ENCODE results near the gene NAT8. TPM values are rescaled to one million over a fixed set of nuclear protein-coding genes. Genes with fewer than 3 reads are reported as not detected.
"Not testable (repeated sequence)": the region's sequence is repeated elsewhere in the genome, so short reads cannot be mapped to it uniquely, and the experiment has no call there.

The NAT8 gene
- polyA plus RNA-seq, result not detected

- H3K27ac ChIP-seq (ENCODE audit: low read depth, low read length), result no peak within 1 kb of the TSS
- WGBS, 3 donors, result 71 to 73% (median 73%) methylated on average over 12 to 13 of the region's 13 CpGs
These were observed at the start of gene NAT8 for GRCh38 chr2:73642338-73643018. Gene NAT8 (minus strand): TSS chr2:73642422. CDS start chr2:73641628, 794 bp downstream.

- not testable (repeated sequence) for H3K27ac ChIP-seq (ENCODE audit: low read depth, low read length)
- WGBS, 3 donors, result 36 to 58% (median 55%) methylated on average over 2 to 4 of the region's 4 CpGs
These were observed 48.3 kb upstream of the NAT8 start for GRCh38 chr2:73690372-73691088.

- not testable (repeated sequence) for H3K27ac ChIP-seq (ENCODE audit: low read depth, low read length)
- WGBS, 3 donors, result 94 to 97% (median 94%) methylated on average over 5 of the region's 5 CpGs
These were observed 46.3 kb upstream of the NAT8 start for GRCh38 chr2:73688494-73688893.

- no peak overlapping the region for H3K27ac ChIP-seq (ENCODE audit: low read depth, low read length)
- WGBS, 3 donors, result 49 to 78% (median 75%) methylated on average over 4 of the region's 4 CpGs
These were observed 43.7 kb upstream of the NAT8 start for GRCh38 chr2:73685764-73686438.

GRCh38 chr2:73684905-73685304, 42.7 kb upstream of the NAT8 start:
- not testable (repeated sequence) for H3K27ac ChIP-seq (ENCODE audit: low read depth, low read length)
- 55 to 69% (median 64%) methylated on average over 5 to 8 of the region's 9 CpGs for WGBS, 3 donors

- 58 to 85% (median 81%) methylated on average over 1 of the region's 1 CpG for WGBS, 3 donors
- H3K27ac ChIP-seq (ENCODE audit: low read depth, low read length), result not testable (repeated sequence)
These were observed 42.1 kb upstream of the NAT8 start for GRCh38 chr2:73684325-73684724.

GRCh38 chr2:73679951-73680571, 37.8 kb upstream of the NAT8 start:
- 24 to 30% (median 26%) methylated on average over 5 of the region's 5 CpGs for WGBS, 3 donors
- not testable (repeated sequence) for H3K27ac ChIP-seq (ENCODE audit: low read depth, low read length)

- WGBS, 3 donors, result 40 to 74% (median 68%) methylated on average over 2 of the region's 2 CpGs
- H3K27ac ChIP-seq (ENCODE audit: low read depth, low read length), result not testable (repeated sequence)
These were observed 37.0 kb upstream of the NAT8 start for GRCh38 chr2:73679237-73679636.

GRCh38 chr2:73678008-73678407, 35.8 kb upstream of the NAT8 start:
- WGBS, 3 donors, result 38 to 57% (median 44%) methylated on average over 2 of the region's 2 CpGs

GRCh38 chr2:73676211-73676610, 34.0 kb upstream of the NAT8 start:
- WGBS, 3 donors, result 65 to 73% (median 67%) methylated on average over 5 to 6 of the region's 6 CpGs

More at GRCh38 chr2:73678008-73678407, 35.8 kb upstream of the NAT8 start:
- not testable (repeated sequence) for H3K27ac ChIP-seq (ENCODE audit: low read depth, low read length)

GRCh38 chr2:73674696-73675157, 32.5 kb upstream of the NAT8 start:
- 43 to 79% (median 49%) methylated on average over 1 of the region's 1 CpG for WGBS, 3 donors

More at GRCh38 chr2:73676211-73676610, 34.0 kb upstream of the NAT8 start:
- not testable (repeated sequence) for H3K27ac ChIP-seq (ENCODE audit: low read depth, low read length)

GRCh38 chr2:73669976-73670375, 27.8 kb upstream of the NAT8 start:
- WGBS, 3 donors, result 80 to 86% (median 84%) methylated on average over 6 of the region's 6 CpGs
- H3K27ac ChIP-seq (ENCODE audit: low read depth, low read length), result not testable (repeated sequence)

More at GRCh38 chr2:73674696-73675157, 32.5 kb upstream of the NAT8 start:
- not testable (repeated sequence) for H3K27ac ChIP-seq (ENCODE audit: low read depth, low read length)

- WGBS, 3 donors, result 92 to 95% (median 93%) methylated on average over 3 of the region's 3 CpGs
These were observed 25.0 kb upstream of the NAT8 start for GRCh38 chr2:73667239-73667638.

GRCh38 chr2:73654175-73654574, 12.0 kb upstream of the NAT8 start:
- WGBS, 3 donors, result 53 to 80% (median 77%) methylated on average over 2 of the region's 2 CpGs
- H3K27ac ChIP-seq (ENCODE audit: low read depth, low read length), result no peak overlapping the region

More at GRCh38 chr2:73667239-73667638, 25.0 kb upstream of the NAT8 start:
- not testable (repeated sequence) for H3K27ac ChIP-seq (ENCODE audit: low read depth, low read length)

- WGBS, 3 donors, result 68 to 95% (median 92%) methylated on average over 3 of the region's 3 CpGs
- no peak overlapping the region for H3K27ac ChIP-seq (ENCODE audit: low read depth, low read length)
These were observed 10.1 kb upstream of the NAT8 start for GRCh38 chr2:73652348-73652747.

GRCh38 chr2:73651591-73652230, 9.5 kb upstream of the NAT8 start:
- 65 to 74% (median 67%) methylated on average over 6 of the region's 6 CpGs for WGBS, 3 donors
- H3K27ac ChIP-seq (ENCODE audit: low read depth, low read length), result no peak overlapping the region

- 91 to 93% (median 92%) methylated on average over 10 of the region's 10 CpGs for WGBS, 3 donors
- not testable (repeated sequence) for H3K27ac ChIP-seq (ENCODE audit: low read depth, low read length)
These were observed 5.5 kb upstream of the NAT8 start for GRCh38 chr2:73647690-73648089.

GRCh38 chr2:73641767-73642062, 507 bp downstream of the NAT8 start:
- no peak overlapping the region for H3K27ac ChIP-seq (ENCODE audit: low read depth, low read length)
- WGBS, 3 donors, result 78 to 89% (median 83%) methylated on average over 3 of the region's 3 CpGs
